ENCODE data around the gene ISCA2.

The ISCA2 gene

GRCh38 chr14:74528406-74528805 is 34.8 kb downstream of the ISCA2 start:
- Histone ChIP-seq H3K4me2 (ENCODE audit: low read depth, low read length, poor library complexity, severe bottlenecking) (no peak overlapping the region), H3K4me3 (ENCODE audit: insufficient read depth, low read length, poor library complexity, severe bottlenecking) (no peak overlapping the region), H3K9ac (ENCODE audit: low read length) (no peak overlapping the region), H3K27ac (ENCODE audit: low read depth, low read length) (no peak overlapping the region), H3K36me3 (ENCODE audit: low read length) (no peaks in the 10 kb centered on the region), H4K20me1 (ENCODE audit: low read depth, low read length) (no peaks in the 10 kb centered on the region), H3K27me3 (ENCODE audit: low read length) (no peaks in the 10 kb centered on the region), H3K9me3 (ENCODE audit: insufficient read depth, low read length) (no peaks in the 10 kb centered on the region), H2AFZ (ENCODE audit: low read depth, low read length, severe bottlenecking) (no peak overlapping the region), H3K9me2 (replicated peaks; ENCODE audit: insufficient read depth, low read length) (no peaks in the 10 kb centered on the region), H3K79me2 (ENCODE audit: insufficient read depth, low read length) (no peaks in the 10 kb centered on the region), H3F3A (ENCODE audit: insufficient read depth) (no peaks in the 10 kb centered on the region)
- TF ChIP-seq EZH2phosphoT487 (conservative IDR thresholded peaks at IDR 0.05; ENCODE audit: low read length): no peak
- TF ChIP-seq CTCF (IDR thresholded peaks at IDR 0.05; ENCODE audit: insufficient read depth, low read length, poor library complexity, severe bottlenecking): no peak

GRCh38 chr14:74528886-74529285 is 35.3 kb downstream of the ISCA2 start:
- Histone ChIP-seq H3K27ac (ENCODE audit: low read depth, low read length) (no peak overlapping the region), H3K36me3 (ENCODE audit: low read length) (no peaks in the 10 kb centered on the region)

DNA sequence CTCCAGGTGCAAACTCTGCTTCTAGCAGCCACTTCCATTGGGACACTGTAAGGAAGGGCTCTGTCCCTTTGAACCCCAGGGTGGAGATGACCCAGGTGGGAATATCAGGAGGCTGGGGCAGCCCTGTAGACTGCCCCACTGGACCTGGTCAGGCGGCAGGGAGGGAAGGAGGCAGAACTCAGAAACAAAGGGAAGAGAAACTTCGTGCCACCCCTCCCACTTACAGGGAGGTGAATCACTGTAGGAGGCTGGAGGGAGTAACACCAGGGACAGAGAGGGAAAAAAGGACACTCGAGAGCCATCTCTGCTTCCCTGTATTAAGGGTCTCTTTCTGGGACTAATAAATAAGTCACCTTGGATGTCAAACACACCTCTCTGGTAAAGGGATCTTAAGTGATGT is 37.4 kb downstream of the ISCA2 start:
- Histone ChIP-seq H2AFZ (ENCODE audit: low read depth, low read length, severe bottlenecking) (no peak overlapping the region), H3K79me2 (ENCODE audit: insufficient read depth, low read length) (no peaks in the 10 kb centered on the region), H3K9ac (ENCODE audit: low read length) (no peak overlapping the region), H3K4me3 (ENCODE audit: insufficient read depth, low read length, poor library complexity, severe bottlenecking) (no peak overlapping the region), H3K9me2 (replicated peaks; ENCODE audit: insufficient read depth, low read length) (no peaks in the 10 kb centered on the region), H3K4me2 (ENCODE audit: low read depth, low read length, poor library complexity, severe bottlenecking) (no peak overlapping the region), H4K20me1 (ENCODE audit: low read depth, low read length) (no peaks in the 10 kb centered on the region), H3K9me3 (ENCODE audit: insufficient read depth, low read length) (no peaks in the 10 kb centered on the region), H3K27ac (ENCODE audit: low read depth, low read length) (no peak overlapping the region), H3F3A (ENCODE audit: insufficient read depth) (no peaks in the 10 kb centered on the region), H3K36me3 (ENCODE audit: low read length) (no peaks in the 10 kb centered on the region), H3K27me3 (ENCODE audit: low read length) (no peaks in the 10 kb centered on the region)
- TF ChIP-seq EZH2phosphoT487 (conservative IDR thresholded peaks at IDR 0.05; ENCODE audit: low read length) (no peak), CTCF (IDR thresholded peaks at IDR 0.05; ENCODE audit: insufficient read depth, low read length, poor library complexity, severe bottlenecking) (no peak)

More at GRCh38 chr14:74528886-74529285, 35.3 kb downstream of the ISCA2 start:
- H3K4me3 ChIP-seq (ENCODE audit: insufficient read depth, low read length, poor library complexity, severe bottlenecking): no peak overlapping the region
- H2AFZ ChIP-seq (ENCODE audit: low read depth, low read length, severe bottlenecking): no peak overlapping the region
- H3K9me2 ChIP-seq (replicated peaks; ENCODE audit: insufficient read depth, low read length): no peaks in the 10 kb centered on the region
- no peaks in the 10 kb centered on the region for H3K27me3 ChIP-seq (ENCODE audit: low read length)
- H3K9me3 ChIP-seq (ENCODE audit: insufficient read depth, low read length): no peaks in the 10 kb centered on the region
- H3K4me2 ChIP-seq (ENCODE audit: low read depth, low read length, poor library complexity, severe bottlenecking): no peak overlapping the region
- no peak overlapping the region for H3K9ac ChIP-seq (ENCODE audit: low read length)
- H3K79me2 ChIP-seq (ENCODE audit: insufficient read depth, low read length): no peaks in the 10 kb centered on the region
- no peaks in the 10 kb centered on the region for H3F3A ChIP-seq (ENCODE audit: insufficient read depth)
- no peaks in the 10 kb centered on the region for H4K20me1 ChIP-seq (ENCODE audit: low read depth, low read length)
- no peak for TF ChIP-seq CTCF (IDR thresholded peaks at IDR 0.05; ENCODE audit: insufficient read depth, low read length, poor library complexity, severe bottlenecking)
- TF ChIP-seq EZH2phosphoT487 (conservative IDR thresholded peaks at IDR 0.05; ENCODE audit: low read length): no peak
